T-cell (primary cell): ENCODE measurements around the gene ADAMTS10. TPM values are rescaled to one million over a fixed set of nuclear protein-coding genes. Genes with fewer than 3 reads are reported as not detected.
A peak's percentile ranks its signal among the peaks of the same experiment; 100 is the strongest.
"Not testable (repeated sequence)": the region's sequence is repeated elsewhere in the genome, so short reads cannot be mapped to it uniquely, and the experiment has no call there.

Experiments
- ATAC-seq, 4 experiments: fragments of 200-7000 bp in 3 of 4; fragments of 150-1000 bp in 1 of 4; cut with Tn5 transposase; replicated peaks in 1 of 4; 1 replicate in 3 of 4; 2 replicates in 1 of 4; pipeline ENCODE4 v1.10.0; 2021; ENCODE audit warnings: moderate library complexity in 3 of 4, mild to moderate bottlenecking in 2 of 4, moderate number of reproducible peaks in 1 of 4
- CTCF ChIA-PET, 2 donors: fragments of 300-600 bp; sonication (Branson Sonifier 250); formaldehyde crosslinking; loops; one replicate each; lab custom pipeline; 2022; ENCODE audit warnings: antibody characterized with exemption in 2 of 2; lab: Charles Lee
- POLR2A ChIA-PET, 2 donors: fragments of 300-600 bp; sonication (Branson Sonifier 250); formaldehyde crosslinking; loops; one replicate each; lab custom pipeline; 2022; ENCODE audit warnings: antibody characterized with exemption in 2 of 2; lab: Charles Lee
- DNase-seq, 35 experiments: peaks; one replicate each; pipeline versions ENCODE4 v3.0.0 to v3.0.0-alpha.2; 2013 to 2023
- H3K27ac ChIP-seq: one replicate; pipeline ENCODE4 v1.5.1; 2013; ENCODE audit warnings: low read length
- H3K27me3 ChIP-seq, 2 experiments: replicated peaks in 1 of 2; 1 replicate in 1 of 2; 2 replicates in 1 of 2; pipeline versions ENCODE4 v1.6.1 to v1.7.0; 2013; ENCODE audit warnings: low read length in 1 of 2, mixed read lengths in 1 of 2; ENCODE audit not compliant: control insufficient read depth in 2 of 2, insufficient read depth in 2 of 2; ENCODE audit errors: extremely low read depth in 1 of 2
- H3K36me3 ChIP-seq, 2 donors: 1 replicate in 1 of 2; 2 replicates in 1 of 2; pipeline versions ENCODE4 v1.6.1 to v1.7.0; 2013; ENCODE audit warnings: low read length in 1 of 2; ENCODE audit not compliant: control insufficient read depth in 2 of 2, insufficient read depth in 1 of 2; ENCODE audit errors: extremely low read depth in 1 of 2
- H3K4me1 ChIP-seq, 2 experiments: 1 replicate in 1 of 2; 2 replicates in 1 of 2; pipeline versions ENCODE4 v1.6.1 to v1.7.0; 2013; ENCODE audit warnings: low read length in 2 of 2, mixed read lengths in 1 of 2; ENCODE audit not compliant: insufficient read depth in 2 of 2, control insufficient read depth in 1 of 2; ENCODE audit errors: extremely low read depth in 1 of 2
- H3K4me3 ChIP-seq, 2 donors: 1 replicate in 1 of 2; 2 replicates in 1 of 2; pipeline versions ENCODE4 v1.5.1 to v1.7.0; 2013; ENCODE audit warnings: mild to moderate bottlenecking in 2 of 2, low read length in 1 of 2, moderate library complexity in 1 of 2; ENCODE audit not compliant: control insufficient read depth in 1 of 2; ENCODE audit errors: extremely low read depth in 1 of 2
- H3K9me3 ChIP-seq: 2 replicates; pipeline ENCODE4 v1.7.0; 2013
- H3K27ac Mint-ChIP-seq, 2 donors: one replicate each; pipeline ENCODE4 v1.8.0; 2020 to 2021; ENCODE audit warnings: mild to moderate bottlenecking in 2 of 2, mixed read lengths in 2 of 2
- H3K27me3 Mint-ChIP-seq, 2 donors: one replicate each; pipeline ENCODE4 v1.8.0; 2021 to 2022; ENCODE audit warnings: mixed read lengths in 2 of 2
- H3K36me3 Mint-ChIP-seq: one replicate; pipeline ENCODE4 v1.8.0; 2021; ENCODE audit warnings: mixed read lengths
- H3K4me1 Mint-ChIP-seq, 3 donors: one replicate each; pipeline ENCODE4 v1.8.0; 2020 to 2022; ENCODE audit warnings: mixed read lengths in 3 of 3, mild to moderate bottlenecking in 1 of 3
- H3K4me3 Mint-ChIP-seq, 3 donors: one replicate each; pipeline ENCODE4 v1.8.0; 2020 to 2022; ENCODE audit warnings: mild to moderate bottlenecking in 3 of 3, mixed read lengths in 3 of 3, moderate library complexity in 3 of 3
- H3K9me3 Mint-ChIP-seq, 3 donors: one replicate each; pipeline ENCODE4 v1.8.0; 2020 to 2022; ENCODE audit warnings: mixed read lengths in 3 of 3
- WGBS: methylation state at CpG from one replicate; pipeline ENCODE4 v1.1.5; 2013; ENCODE audit warnings: missing lambda C conversion rate; ENCODE audit not compliant: insufficient coverage; 5-methylcytosine and 5-hydroxymethylcytosine counted together
- total RNA-seq, 35 experiments: library from RNA in 6 of 35; stranded (reverse) in 6 of 35; fragments of 120-200 nt in 1 of 35; gene quantifications; one replicate each; pipeline versions ENCODE4 v1.2.1 to v1.2.4 and lab custom pipeline; 2013 to 2026

The ADAMTS10 gene
- total RNA-seq, 5 donors from 2014 or later (not counting 1 experiment from before 2014, with no cell fraction given): 57.2 to 103 (median 80.1) TPM

DNA sequence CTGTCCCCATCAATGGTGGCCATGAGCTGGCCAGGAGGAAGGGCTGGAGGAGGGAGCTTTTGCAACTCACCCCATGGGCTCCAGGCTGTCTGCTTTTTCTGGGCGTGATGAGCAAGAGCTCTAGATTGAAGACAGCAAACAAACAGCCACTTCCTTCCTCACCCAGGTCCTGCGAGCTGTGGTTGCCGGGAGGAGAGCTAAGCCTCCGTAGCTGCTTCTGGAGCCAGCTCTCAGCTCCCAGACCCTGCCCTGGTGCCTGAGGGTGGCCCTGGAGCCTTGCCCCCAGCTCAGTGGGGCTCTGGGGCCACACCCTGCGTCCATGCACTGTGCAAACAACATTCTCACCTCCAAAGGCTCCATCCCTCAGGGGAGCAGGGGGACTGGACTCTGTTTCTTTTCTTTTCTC is 39.5 kb downstream of the ADAMTS10 start:
- CTCF ChIA-PET: interaction anchor here (0.5 to 1.4 kb wide), 5 partner anchors 9 to 717 kb away, joined by 3 to 12 read pairs (median 4); no protein-coding TSS in a partner anchor
- Mint-ChIP-seq H3K9me3 (no peaks in the 10 kb centered on the region), H3K27me3 (no peaks in the 10 kb centered on the region), H3K4me1 (peaks cover 78 to 88% (median 79%) of the 10 kb centered on the region in 3 donors), H3K27ac (peak overlapping the region; percentile 98 to 99), H3K36me3 (peaks cover 24% of the 10 kb centered on the region), H3K4me3 (peak overlapping the region; percentile 79 to 88 (median 87))
- H3K36me3 ChIP-seq: no peaks in the 10 kb centered on the region
- peak; percentile 65 to 74 (median 70) for ATAC-seq
- 0% methylated on average over 3 of the region's 5 CpGs for WGBS
- H3K4me3 ChIP-seq: peak overlapping the region; percentile 36 to 67
- no peaks in the 10 kb centered on the region for H3K27me3 ChIP-seq
- H3K4me1 ChIP-seq: peaks cover 32 to 98% of the 10 kb centered on the region in 2 experiments
- POLR2A ChIA-PET: interaction anchor here in 1 of 2 donors (0.5 kb wide), 1 partner anchor 17 kb away, joined by 3 read pairs; no protein-coding TSS in a partner anchor
- peak overlapping the region; percentile 81 for H3K27ac ChIP-seq
- DNase-seq: peak; percentile 44 to 76 (median 58)
- no peaks in the 10 kb centered on the region for H3K9me3 ChIP-seq

DNA sequence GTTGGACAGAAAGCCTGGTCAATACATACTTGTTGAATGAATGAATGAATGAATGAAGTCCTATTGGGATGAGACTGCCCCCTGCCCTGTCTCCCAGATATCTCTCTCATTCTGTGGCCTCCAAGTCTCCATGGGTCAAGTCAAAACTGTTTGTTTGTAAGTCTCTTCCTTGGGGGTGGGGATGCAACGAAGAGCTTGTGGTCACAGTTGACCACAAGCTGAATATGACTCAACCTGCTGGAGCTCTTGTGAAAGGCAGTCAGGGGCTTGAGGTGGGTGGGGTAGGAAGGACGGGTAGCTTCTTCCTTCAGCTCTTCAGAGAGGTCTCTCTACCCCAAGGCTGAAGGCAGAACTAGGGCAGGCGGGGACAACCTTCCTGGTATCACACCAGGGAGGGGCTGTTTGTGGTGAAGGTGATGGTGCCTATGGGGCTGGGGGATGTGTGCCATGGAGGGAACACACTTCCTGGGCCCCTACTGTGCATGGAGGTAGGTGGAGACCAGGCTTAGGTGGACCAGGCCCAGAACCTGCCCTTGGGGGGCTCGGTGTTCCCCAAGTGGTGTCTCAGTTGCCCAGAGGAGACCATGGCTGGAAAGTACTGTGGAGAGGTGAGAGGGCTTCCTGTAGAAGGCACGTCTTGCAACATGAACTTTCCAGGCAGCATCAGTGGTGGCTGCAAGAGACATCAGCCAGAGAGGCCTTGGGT is 41.3 kb downstream of the ADAMTS10 start:
- peak overlapping the region; percentile 81 for H3K27ac ChIP-seq
- DNase-seq (peak; percentile 40 to 83 (median 65)), ATAC-seq (peak; percentile 75 to 85 (median 80))
- POLR2A ChIA-PET: interaction anchor here in 1 of 2 donors (1.0 kb wide), 1 partner anchor 118 kb away, joined by 4 read pairs; no protein-coding TSS in a partner anchor
- Mint-ChIP-seq H3K4me1 (peaks cover 66 to 83% (median 76%) of the 10 kb centered on the region in 3 donors), H3K36me3 (peaks cover 24% of the 10 kb centered on the region), H3K27ac (peak overlapping the region; percentile 98 to 99), H3K9me3 (no peaks in the 10 kb centered on the region), H3K4me3 (peak overlapping the region; percentile 79 to 88 (median 87)), H3K27me3 (no peaks in the 10 kb centered on the region)
- peaks cover 25 to 100% of the 10 kb centered on the region in 2 experiments for H3K4me1 ChIP-seq
- H3K36me3 ChIP-seq: no peaks in the 10 kb centered on the region
- WGBS: 25% methylated on average over 2 of the region's 5 CpGs
- H3K27me3 ChIP-seq: no peaks in the 10 kb centered on the region
- H3K9me3 ChIP-seq: no peaks in the 10 kb centered on the region
- CTCF ChIA-PET: interaction anchor here in 1 of 2 donors (0.6 to 1.4 kb wide), 5 partner anchors 8 to 123 kb away, joined by 3 to 28 read pairs (median 3); partner anchors contain the start of genes MYO1F and ZNF414
- H3K4me3 ChIP-seq: peak overlapping the region in 1 of 2 donors; percentile 47

DNA sequence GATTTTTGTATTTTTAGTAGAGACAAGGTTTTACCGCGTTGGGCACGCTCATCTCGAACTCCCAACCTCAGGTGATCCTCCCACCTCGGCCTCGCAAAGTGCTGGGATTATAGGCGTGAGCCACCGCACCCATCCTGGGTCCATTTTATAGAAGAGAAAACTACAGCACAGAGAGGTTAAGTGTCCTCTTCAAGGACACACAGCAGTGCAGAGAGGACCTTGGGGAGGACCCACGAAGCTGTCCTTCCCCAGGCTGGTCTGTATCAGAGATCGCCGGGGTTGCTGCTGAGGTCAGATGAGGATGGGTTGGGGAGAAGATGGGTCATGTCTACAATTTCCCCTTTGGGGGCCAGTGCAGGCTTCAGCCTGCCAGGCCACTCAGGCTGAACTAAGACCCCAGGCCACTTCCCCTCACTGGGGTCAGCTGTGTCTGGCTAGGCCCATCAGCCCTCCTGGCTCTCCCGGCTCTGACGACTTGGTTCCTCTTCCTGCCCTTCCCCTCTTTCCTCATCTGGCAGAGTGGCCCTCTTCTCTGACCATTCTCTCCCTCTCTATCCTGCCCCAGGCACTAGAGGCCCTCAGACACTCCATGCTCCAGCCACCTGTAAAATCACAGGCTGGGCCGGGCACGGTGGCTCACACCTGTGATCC is 42.9 kb downstream of the ADAMTS10 start:
- DNase-seq (peak in 1 of 35 experiments; percentile 21), ATAC-seq (no peak)
- Histone ChIP-seq H3K27me3 (no peaks in the 10 kb centered on the region), H3K4me1 (peaks cover 25 to 97% of the 10 kb centered on the region in 2 experiments), H3K9me3 (no peaks in the 10 kb centered on the region), H3K36me3 (no peaks in the 10 kb centered on the region), H3K27ac (peak overlapping the region; percentile 81), H3K4me3 (no peak overlapping the region)
- whole genome bisulfite sequencing: 81% methylated on average over 5 of the region's 15 CpGs
- ChIA-PET POLR2A (no interaction called here), CTCF (interaction anchor here in 1 of 2 donors (0.7 kb wide), 1 partner anchor 508 kb away, joined by 6 read pairs; no protein-coding TSS in a partner anchor)
- Mint-ChIP-seq H3K9me3 (no peaks in the 10 kb centered on the region), H3K4me1 (peaks cover 54 to 77% (median 65%) of the 10 kb centered on the region in 3 donors), H3K4me3 (peak overlapping the region in 1 of 3 donors; percentile 88), H3K27ac (peak overlapping the region; percentile 98 to 99), H3K36me3 (peaks cover 13% of the 10 kb centered on the region), H3K27me3 (no peaks in the 10 kb centered on the region)

DNA sequence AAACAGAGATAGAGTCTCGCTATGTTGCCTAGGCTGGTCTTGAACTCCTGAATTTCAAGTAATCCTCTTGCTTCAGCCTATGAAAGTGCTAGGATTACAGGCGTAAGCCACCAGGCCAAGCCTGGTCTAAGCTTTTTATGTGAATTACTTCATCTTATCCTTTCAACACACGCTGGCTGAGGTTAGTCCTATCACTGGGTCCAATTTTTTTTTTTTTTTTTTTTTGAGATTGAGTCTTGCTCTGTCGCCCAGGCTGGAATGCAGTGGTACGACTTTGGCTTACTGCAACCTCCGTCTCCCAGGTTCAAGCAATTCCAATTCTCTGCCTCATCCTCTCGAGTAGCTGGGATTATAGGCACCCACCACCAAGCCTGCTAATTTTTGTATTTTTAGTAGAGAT is 43.7 kb downstream of the ADAMTS10 start:
- CTCF ChIA-PET: interaction anchor here (0.7 kb wide), 2 partner anchors 414 to 509 kb away, joined by 3 to 6 read pairs; no protein-coding TSS in a partner anchor
- H3K9me3 ChIP-seq: no peaks in the 10 kb centered on the region
- H3K4me3 ChIP-seq: no peak overlapping the region
- no peaks in the 10 kb centered on the region for H3K27me3 Mint-ChIP-seq
- ATAC-seq: no peak
- H3K4me3 Mint-ChIP-seq: no peak overlapping the region
- POLR2A ChIA-PET: interaction anchor here in 1 of 2 donors (0.7 kb wide), 1 partner anchor 11 kb away, joined by 3 read pairs; no protein-coding TSS in a partner anchor
- no peak for DNase-seq
- H3K4me1 ChIP-seq: peaks cover 20 to 97% of the 10 kb centered on the region in 2 experiments
- peak overlapping the region; percentile 47 for H3K27ac ChIP-seq
- H3K9me3 Mint-ChIP-seq: no peaks in the 10 kb centered on the region
- H3K27ac Mint-ChIP-seq: peak overlapping the region in 1 of 2 donors; percentile 99
- peaks cover 49 to 74% (median 59%) of the 10 kb centered on the region in 3 donors for H3K4me1 Mint-ChIP-seq
- peaks cover 13% of the 10 kb centered on the region for H3K36me3 Mint-ChIP-seq
- WGBS: 67% methylated on average over 1 of the region's 7 CpGs
- H3K36me3 ChIP-seq: no peaks in the 10 kb centered on the region
- no peaks in the 10 kb centered on the region for H3K27me3 ChIP-seq

DNA sequence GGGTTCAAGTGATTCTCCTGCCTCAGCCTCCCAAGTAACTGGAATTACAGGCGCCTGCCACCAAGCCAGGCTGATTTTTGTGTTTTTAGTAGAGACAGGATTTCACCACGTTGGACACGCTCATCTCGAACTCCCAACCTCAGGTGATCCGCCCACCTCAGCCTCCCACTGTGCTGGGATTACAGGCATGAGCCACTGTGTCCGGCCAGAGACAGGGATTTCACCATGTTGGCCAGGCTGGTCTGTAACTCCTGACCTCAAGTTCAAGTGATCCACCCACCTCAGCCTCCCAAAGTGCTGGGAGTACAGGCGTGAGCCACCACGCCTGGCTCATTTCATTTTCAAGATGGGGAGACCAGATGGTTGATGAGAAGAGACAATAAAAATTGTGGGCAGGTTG is 45.6 kb downstream of the ADAMTS10 start:
- 93% methylated on average over 3 of the region's 8 CpGs for WGBS
- H3K27me3 ChIP-seq, H3K9me3 ChIP-seq, POLR2A ChIA-PET, DNase-seq, H3K36me3 ChIP-seq, H3K4me3 ChIP-seq, ATAC-seq, H3K9me3 Mint-ChIP-seq, H3K27me3 Mint-ChIP-seq: not testable (repeated sequence)
- Histone ChIP-seq H3K27ac (peak overlapping the region; percentile 38), H3K4me1 (peaks cover 12 to 91% of the 10 kb centered on the region in 2 experiments)
- CTCF ChIA-PET: interaction anchor here in 1 of 2 donors (0.6 kb wide), 1 partner anchor 195 kb away, joined by 6 read pairs; no protein-coding TSS in a partner anchor
- peaks cover 11% of the 10 kb centered on the region for H3K36me3 Mint-ChIP-seq
- peaks cover 42 to 69% (median 46%) of the 10 kb centered on the region in 3 donors for H3K4me1 Mint-ChIP-seq
- H3K27ac Mint-ChIP-seq: peak overlapping the region; percentile 79 to 80
- H3K4me3 Mint-ChIP-seq: peak overlapping the region in 1 of 3 donors; percentile 22
